Prostate gland (tissue), 2 donors: Measurements from ENCODE around the gene ZCCHC7.

ENCODE experiments used
- POLR2AphosphoS5 ChIP-seq: sonication (generic); formaldehyde crosslinking; IDR thresholded peaks from one replicate; pipeline ENCODE4 v1.6.1; 2017; ENCODE audit warnings: antibody characterized with exemption
- TF ChIP-seq, protein P1 (sequence below), 4 experiments: fragments of 200-600 bp in 2 of 4; fragments of 450-650 bp in 2 of 4; sonication (generic) in 2 of 4; IDR thresholded peaks; 1 replicate in 3 of 4; 2 replicates in 1 of 4; pipeline ENCODE4 v1.5.1; 2016 to 2019; ENCODE audit warnings: antibody characterized with exemption in 4 of 4, mild to moderate bottlenecking in 2 of 4, moderate library complexity in 2 of 4

DNA sequence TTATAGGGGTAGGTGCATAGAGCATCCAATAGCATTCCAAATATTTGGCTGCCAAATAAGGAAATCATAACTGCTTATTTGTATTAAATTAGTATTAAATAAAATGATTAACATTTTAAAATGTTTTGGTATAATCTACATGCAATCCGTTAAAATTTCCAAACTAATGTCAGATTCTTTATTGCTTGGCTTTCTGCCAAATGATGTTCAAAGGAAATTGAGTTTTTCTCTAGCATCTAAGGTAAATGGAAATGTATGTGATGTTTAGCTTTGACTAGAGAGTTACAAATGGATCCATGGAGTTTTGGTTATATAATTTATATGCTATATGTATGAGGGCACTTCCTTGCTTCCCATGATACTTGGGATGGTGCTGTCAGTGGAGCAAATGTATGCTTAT lies 121.7 kb downstream of the ZCCHC7 start:
- TF ChIP-seq, protein P1, sequence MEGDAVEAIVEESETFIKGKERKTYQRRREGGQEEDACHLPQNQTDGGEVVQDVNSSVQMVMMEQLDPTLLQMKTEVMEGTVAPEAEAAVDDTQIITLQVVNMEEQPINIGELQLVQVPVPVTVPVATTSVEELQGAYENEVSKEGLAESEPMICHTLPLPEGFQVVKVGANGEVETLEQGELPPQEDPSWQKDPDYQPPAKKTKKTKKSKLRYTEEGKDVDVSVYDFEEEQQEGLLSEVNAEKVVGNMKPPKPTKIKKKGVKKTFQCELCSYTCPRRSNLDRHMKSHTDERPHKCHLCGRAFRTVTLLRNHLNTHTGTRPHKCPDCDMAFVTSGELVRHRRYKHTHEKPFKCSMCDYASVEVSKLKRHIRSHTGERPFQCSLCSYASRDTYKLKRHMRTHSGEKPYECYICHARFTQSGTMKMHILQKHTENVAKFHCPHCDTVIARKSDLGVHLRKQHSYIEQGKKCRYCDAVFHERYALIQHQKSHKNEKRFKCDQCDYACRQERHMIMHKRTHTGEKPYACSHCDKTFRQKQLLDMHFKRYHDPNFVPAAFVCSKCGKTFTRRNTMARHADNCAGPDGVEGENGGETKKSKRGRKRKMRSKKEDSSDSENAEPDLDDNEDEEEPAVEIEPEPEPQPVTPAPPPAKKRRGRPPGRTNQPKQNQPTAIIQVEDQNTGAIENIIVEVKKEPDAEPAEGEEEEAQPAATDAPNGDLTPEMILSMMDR (IDR thresholded peaks at IDR 0.05), result no peak
- TF ChIP-seq POLR2AphosphoS5, result no peak
